Psoas muscle (tissue), 8 donors: ENCODE measurements around the gene MFN2. TPM values are rescaled to one million over a fixed set of nuclear protein-coding genes. Genes with fewer than 3 reads are reported as not detected.
"Not testable (repeated sequence)": the region's sequence is repeated elsewhere in the genome, so short reads cannot be mapped to it uniquely, and the experiment has no call there.

Experiments used
- ATAC-seq, 4 donors: fragments of 200-7000 bp; cut with Tn5 transposase; one replicate each; pipeline ENCODE4 v1.9.1; 2020; ENCODE audit warnings: moderate library complexity in 3 of 4, mild to moderate bottlenecking in 2 of 4
- DNase-seq, 2 donors: peaks; one replicate each; pipeline ENCODE4 v3.0.0-alpha.2; 2020
- H3K27ac ChIP-seq: fragments of 200-600 bp; one replicate; pipeline ENCODE4 v1.8.0; 2022
- H3K27me3 ChIP-seq, 3 donors: fragments of 200-600 bp in 1 of 3; one replicate each; pipeline versions ENCODE4 v1.6.1 to v1.8.0; 2013 to 2022; ENCODE audit warnings: low read length in 2 of 3, mild to moderate bottlenecking in 2 of 3, moderate library complexity in 1 of 3; ENCODE audit not compliant: insufficient read depth in 3 of 3
- H3K36me3 ChIP-seq, 2 donors: fragments of 200-600 bp in 1 of 2; one replicate each; pipeline versions ENCODE4 v1.6.1 to v1.8.0; 2013 to 2022; ENCODE audit warnings: low read depth in 1 of 2, mild to moderate bottlenecking in 1 of 2, moderate library complexity in 1 of 2; ENCODE audit not compliant: insufficient read depth in 1 of 2
- H3K4me1 ChIP-seq: fragments of 200-600 bp; one replicate; pipeline ENCODE4 v1.8.0; 2022
- H3K4me3 ChIP-seq: fragments of 200-600 bp; one replicate; pipeline ENCODE4 v1.8.0; 2022; ENCODE audit warnings: mild to moderate bottlenecking
- H3K9me3 ChIP-seq: fragments of 200-600 bp; one replicate; pipeline ENCODE4 v1.8.0; 2022
- CTCF ChIP-seq: fragments of 200-600 bp; IDR thresholded peaks from one replicate; pipeline ENCODE4 v1.8.0; 2022; ENCODE audit warnings: antibody characterized with exemption
- WGBS, 3 donors: extraction: QIAGEN DNeasy Blood & Tissue Kit; methylation state at CpG; one replicate each; pipeline versions ENCODE4 v1.1.6 to v1.1.7; 2013; 5-methylcytosine and 5-hydroxymethylcytosine counted together
- intact Hi-C, 2 donors: fragments of 100-400 bp; cut with DNase I; formaldehyde crosslinking; loops; one replicate each; pipeline versions ENCODE4 v1.11.0 to v1.14.2; 2022
- polyA plus RNA-seq, 3 donors: library from polyadenylated mRNA; stranded (reverse); fragments of 200-250 nt; gene quantifications; one replicate each; pipeline ENCODE4 v1.2.3, GENCODE V29; 2013
- total RNA-seq, 4 donors: library from RNA; stranded (reverse); fragmentation: NEBNext Ultra II Directional in 2 of 4; extraction: Animal tissue kit (Norgen Biotek cat#: 25700) in 2 of 4; gene quantifications; one replicate each; pipeline versions ENCODE4 v1.2.1 to v1.2.4, GENCODE V29; 2021 to 2023
- donor health status: healthy with polysubstance abuse.
- donor health status: DM: no; HTN: no; CAD: no; lungs with moderate emphysema.
- donor health status: Bipolar disorder and iron deficiency.
- donor health status: healthy.
- donor health status: DM: yes; HTN: yes; CAD: no.
- donor health status: DM: no; HTN: no; CAD: no.
- donor health status: DM: no; HTN: no; CAD: no.
- donor health status: DM: yes; HTN: yes; CAD: no.

Gene MFN2
- total and polyA plus RNA-seq, 7 donors: 163 to 542 (median 245) TPM

- peak overlapping the region; percentile 83 for H3K27ac ChIP-seq
- no peaks in the 10 kb centered on the region for H3K9me3 ChIP-seq
- intact Hi-C loops: no loop called here
- 4 to 7% (median 5%) methylated on average over 2 of the region's 2 CpGs for WGBS, 3 donors
- H3K27me3 ChIP-seq: no peaks in the 10 kb centered on the region
- peak overlapping the region; percentile 81 for H3K4me3 ChIP-seq
- H3K36me3 ChIP-seq: peaks cover 0 to 6% of the 10 kb centered on the region in 2 donors
- ATAC-seq (peak in 1 of 4 donors; percentile 3), DNase-seq (no peak)
- H3K4me1 ChIP-seq: peaks cover 51% of the 10 kb centered on the region
- no peak for TF ChIP-seq CTCF
These were observed 45.2 kb upstream of the MFN2 start for GRCh38 chr1:11935057-11935412.

GRCh38 chr1:11935733-11936132, 44.5 kb upstream of the MFN2 start:
- peak overlapping the region; percentile 81 for H3K4me3 ChIP-seq
- H3K27me3 ChIP-seq, ATAC-seq, H3K9me3 ChIP-seq, DNase-seq, H3K36me3 ChIP-seq, intact Hi-C loops, H3K27ac ChIP-seq: not testable (repeated sequence)
- 51 to 79% (median 57%) methylated on average over 10 of the region's 10 CpGs for WGBS, 3 donors
- peaks cover 51% of the 10 kb centered on the region for H3K4me1 ChIP-seq

GRCh38 chr1:11938722-11939526, 41.3 kb upstream of the MFN2 start:
- no peak for TF ChIP-seq CTCF
- DNase-seq (peak; percentile 72 to 91), ATAC-seq (peak; percentile 19 to 57 (median 54))
- H3K36me3 ChIP-seq: peaks cover 0 to 9% of the 10 kb centered on the region in 2 donors
- intact Hi-C loops: no loop called here
- no peaks in the 10 kb centered on the region for H3K9me3 ChIP-seq
- no peaks in the 10 kb centered on the region for H3K27me3 ChIP-seq
- WGBS, 3 donors: 34 to 40% (median 38%) methylated on average over 15 of the region's 15 CpGs
- peaks cover 58% of the 10 kb centered on the region for H3K4me1 ChIP-seq
- peak overlapping the region; percentile 53 for H3K27ac ChIP-seq
- H3K4me3 ChIP-seq: no peak overlapping the region

- peak overlapping the region; percentile 53 for H3K27ac ChIP-seq
- intact Hi-C loops: loop anchor here (2.0 to 5.0 kb wide), 2 partner anchors 38 to 65 kb away; no protein-coding TSS in a partner anchor
- peaks cover 65% of the 10 kb centered on the region for H3K4me1 ChIP-seq
- not testable (repeated sequence) for H3K27me3 ChIP-seq, H3K4me3 ChIP-seq, H3K9me3 ChIP-seq, ATAC-seq, DNase-seq, H3K36me3 ChIP-seq
- WGBS, 3 donors: 90 to 92% (median 91%) methylated on average over 7 of the region's 7 CpGs
These were observed 40.5 kb upstream of the MFN2 start for GRCh38 chr1:11939794-11940193.

GRCh38 chr1:11940260-11940921, 39.9 kb upstream of the MFN2 start:
- intact Hi-C loops: loop anchor here (2.0 to 5.0 kb wide), 2 partner anchors 37 to 66 kb away; no protein-coding TSS in a partner anchor
- Histone ChIP-seq H3K4me1 (peaks cover 67% of the 10 kb centered on the region), H3K4me3 (no peak overlapping the region), H3K9me3 (no peaks in the 10 kb centered on the region), H3K27me3 (no peaks in the 10 kb centered on the region), H3K27ac (peak overlapping the region; percentile 41), H3K36me3 (peaks cover 0 to 9% of the 10 kb centered on the region in 2 donors)
- TF ChIP-seq CTCF: no peak
- DNase-seq (no peak), ATAC-seq (peak; percentile 37 to 59 (median 46))
- 25 to 40% (median 34%) methylated on average over 9 of the region's 9 CpGs for WGBS, 3 donors
